WI38 (cell line): ENCODE data around the gene TRPC6.
A peak's percentile ranks its signal among the peaks of the same experiment; 100 is the strongest.

Source experiments
- H3K4me3 ChIP-seq: 2 replicates; pipeline ENCODE4 v1.5.1; 2011; ENCODE audit warnings: low read depth, mild to moderate bottlenecking, control low read depth, low read length
- TF ChIP-seq, protein P1 (sequence below): IDR thresholded peaks from 2 replicates; pipeline ENCODE4 v1.5.1; 2012; ENCODE audit warnings: low read depth, mild to moderate bottlenecking, control low read depth, low read length

Gene TRPC6

DNA sequence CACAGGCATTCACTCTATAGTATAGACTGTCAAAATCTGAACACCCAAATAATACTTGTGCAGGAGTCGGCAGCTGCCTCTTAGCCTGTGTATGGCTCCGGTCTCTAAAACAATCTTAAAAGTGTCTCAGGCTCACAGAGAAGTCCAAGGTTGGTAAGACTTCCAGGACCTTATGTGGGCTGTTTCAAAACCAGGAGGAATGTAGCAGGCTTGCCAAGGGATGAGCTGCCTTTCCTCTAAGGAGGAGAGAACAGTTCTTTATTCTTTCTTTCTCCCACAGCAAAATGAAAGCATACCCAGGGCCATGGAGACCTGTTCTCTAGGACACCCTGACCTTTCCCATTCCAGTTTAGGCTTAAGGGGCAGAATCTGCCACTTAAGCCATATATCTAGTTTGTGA lies 176.5 kb downstream of the TRPC6 start:
- TF ChIP-seq, protein P1, sequence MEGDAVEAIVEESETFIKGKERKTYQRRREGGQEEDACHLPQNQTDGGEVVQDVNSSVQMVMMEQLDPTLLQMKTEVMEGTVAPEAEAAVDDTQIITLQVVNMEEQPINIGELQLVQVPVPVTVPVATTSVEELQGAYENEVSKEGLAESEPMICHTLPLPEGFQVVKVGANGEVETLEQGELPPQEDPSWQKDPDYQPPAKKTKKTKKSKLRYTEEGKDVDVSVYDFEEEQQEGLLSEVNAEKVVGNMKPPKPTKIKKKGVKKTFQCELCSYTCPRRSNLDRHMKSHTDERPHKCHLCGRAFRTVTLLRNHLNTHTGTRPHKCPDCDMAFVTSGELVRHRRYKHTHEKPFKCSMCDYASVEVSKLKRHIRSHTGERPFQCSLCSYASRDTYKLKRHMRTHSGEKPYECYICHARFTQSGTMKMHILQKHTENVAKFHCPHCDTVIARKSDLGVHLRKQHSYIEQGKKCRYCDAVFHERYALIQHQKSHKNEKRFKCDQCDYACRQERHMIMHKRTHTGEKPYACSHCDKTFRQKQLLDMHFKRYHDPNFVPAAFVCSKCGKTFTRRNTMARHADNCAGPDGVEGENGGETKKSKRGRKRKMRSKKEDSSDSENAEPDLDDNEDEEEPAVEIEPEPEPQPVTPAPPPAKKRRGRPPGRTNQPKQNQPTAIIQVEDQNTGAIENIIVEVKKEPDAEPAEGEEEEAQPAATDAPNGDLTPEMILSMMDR: no peak
- H3K4me3 ChIP-seq: 0 out of 2 replicates have a peak overlapping the region, but pooled peaks have one; percentile 2
